CD4-positive, alpha-beta T cell treated with Interleukin-15 for 1 hour (primary cell): ENCODE measurements around the gene KRI1.
"Not testable (repeated sequence)": the region's sequence is repeated elsewhere in the genome, so short reads cannot be mapped to it uniquely, and the experiment has no call there.

Experiments used
- DNase-seq: peaks from one replicate; pipeline ENCODE4 v3.0.0-alpha.2; 2020

KRI1 gene

DNA sequence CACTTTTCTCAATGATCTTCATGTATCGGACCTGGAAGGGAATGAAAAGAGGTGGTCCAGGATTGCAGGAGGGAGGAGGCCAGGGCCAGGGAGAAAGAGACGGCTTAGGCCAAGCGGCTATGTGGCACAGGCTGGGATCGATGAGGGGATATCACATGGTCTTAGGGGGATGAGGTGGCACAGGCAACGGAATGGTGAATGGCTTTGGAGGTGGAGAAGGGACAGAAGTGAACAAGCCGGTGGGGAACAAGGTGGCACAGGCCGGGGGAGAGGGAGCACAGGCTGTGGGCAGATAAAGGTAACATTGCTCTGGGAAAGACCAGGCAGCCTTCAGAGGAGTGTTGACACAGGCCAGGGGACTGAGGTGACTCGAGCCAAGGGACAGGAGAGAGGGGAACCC lies 8.7 kb upstream of the KRI1 start:
- DNase-seq = no peak

DNA sequence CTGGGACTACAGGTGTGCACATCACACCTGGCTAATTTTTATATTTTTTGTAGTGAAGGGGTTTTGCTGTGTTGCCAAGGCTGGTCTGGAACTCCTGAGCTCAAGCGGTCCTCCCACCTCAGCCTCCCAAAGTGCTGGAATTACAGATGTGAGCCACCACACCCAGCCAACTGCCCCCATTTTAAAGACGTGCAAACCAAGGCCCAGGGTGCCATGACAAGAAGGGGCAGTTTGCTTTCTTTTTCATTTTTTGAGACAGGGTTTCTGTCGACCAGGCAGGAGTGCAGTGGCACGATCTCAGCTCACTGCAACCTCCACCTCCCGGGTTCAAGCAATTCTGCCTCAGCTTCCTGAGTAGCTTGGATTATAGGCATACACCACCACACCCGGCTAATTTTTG lies 8.0 kb upstream of the KRI1 start:
- DNase-seq = not testable (repeated sequence)

DNA sequence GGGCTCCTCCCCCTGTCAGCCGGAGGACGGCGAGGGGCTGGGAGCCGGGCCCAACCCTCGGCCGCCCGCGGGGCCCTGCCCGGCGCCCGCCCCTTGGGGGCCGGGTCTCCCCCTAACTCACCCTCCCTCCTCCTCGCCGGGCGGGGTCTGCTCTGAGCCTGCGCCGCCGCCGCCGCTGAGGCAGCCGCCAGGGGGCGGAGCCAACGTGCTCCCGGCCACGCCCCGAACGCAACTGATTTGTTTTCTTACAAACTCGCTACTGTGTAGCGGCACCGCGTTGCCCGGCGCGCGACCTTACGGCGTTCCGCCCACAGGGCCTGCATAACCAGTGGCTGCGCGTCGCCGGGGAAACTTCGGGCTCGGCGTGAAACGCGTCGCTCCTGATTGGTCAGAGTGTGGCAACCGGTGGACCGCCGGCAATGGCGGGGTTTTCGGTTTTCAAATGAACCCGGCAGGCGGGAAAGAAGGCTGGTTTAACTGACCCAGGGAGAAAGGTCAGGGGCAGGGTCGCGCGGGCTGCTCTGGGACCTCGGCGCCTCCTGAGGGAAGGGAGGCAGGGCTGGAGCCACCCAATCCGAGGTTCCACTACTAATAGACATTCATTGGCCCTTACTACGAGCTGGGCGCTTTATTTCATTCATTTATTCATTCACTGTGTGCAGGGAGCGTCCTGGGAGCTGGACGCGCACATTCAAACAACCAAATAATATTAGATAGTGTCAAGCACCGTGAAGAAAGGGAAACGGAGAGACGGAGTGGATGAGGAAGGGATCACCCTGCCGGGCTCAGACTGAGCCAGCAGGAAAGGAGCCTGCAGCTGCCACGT lies 3.2 kb upstream of the KRI1 start, which contains the start of gene CDKN2D:
TSS of gene CDKN2D (minus strand) at position 154 of the 826 bp plus-strand sequence. CDS start 326 bp downstream, outside the sequence.
- peak; percentile 100 for DNase-seq

DNA sequence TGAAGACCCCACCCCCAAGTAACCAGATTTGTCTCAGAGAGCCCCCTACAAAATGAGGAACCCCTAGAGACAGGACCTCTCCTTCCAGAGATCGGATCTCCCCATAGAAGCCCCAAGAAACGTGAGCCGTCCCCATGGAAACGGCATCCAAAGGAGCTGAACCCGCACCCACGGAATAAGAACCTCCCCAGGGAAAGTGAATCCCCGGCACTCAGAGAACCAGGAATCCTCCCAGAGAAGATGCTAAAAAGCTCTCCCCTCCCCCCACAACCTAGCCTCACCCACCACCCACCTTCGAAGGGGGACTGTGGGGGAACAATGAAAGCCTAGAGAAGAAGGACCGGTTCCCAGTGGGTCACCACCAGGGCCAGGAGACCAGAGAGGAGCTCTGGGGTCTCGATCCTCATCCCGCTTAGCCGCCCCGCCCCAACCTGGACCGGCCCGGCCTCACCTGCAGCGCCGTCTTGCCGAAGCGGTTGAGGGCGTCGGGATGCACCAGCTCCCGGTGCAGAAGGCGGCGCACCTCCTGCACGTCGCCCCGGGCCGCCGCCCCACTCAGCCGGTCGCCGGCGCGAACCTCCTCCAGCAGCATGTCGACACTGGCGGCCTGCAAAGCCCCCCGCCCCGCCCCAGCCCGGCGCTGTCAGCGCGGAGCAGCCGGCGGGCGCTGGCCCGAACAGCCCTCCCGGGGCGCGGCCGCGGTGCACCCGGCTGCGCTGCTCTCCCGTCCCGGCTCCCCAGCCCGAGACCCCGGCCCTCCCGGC lies 2.4 kb upstream of the KRI1 start:
- DNase-seq = peak; percentile 70

DNA sequence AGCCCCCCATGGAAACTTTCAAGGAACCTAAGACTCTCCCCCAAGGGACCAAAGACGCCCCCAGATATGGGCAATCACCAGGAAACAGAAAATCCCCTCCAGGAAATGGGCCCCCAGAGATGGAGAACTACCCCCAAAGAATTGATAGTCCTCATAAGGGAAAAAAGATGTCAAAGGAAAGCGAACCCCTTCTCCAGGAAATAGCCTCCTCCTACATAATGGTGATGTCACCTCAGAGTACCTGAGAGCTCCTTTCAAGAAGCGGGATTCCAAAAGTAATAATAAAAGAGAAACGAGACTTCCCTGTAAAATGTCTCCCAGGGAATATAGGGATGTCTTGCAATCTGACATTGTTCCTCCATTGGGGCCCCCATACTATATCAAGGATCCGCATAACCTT lies 1.8 kb upstream of the KRI1 start:
- DNase-seq = no peak

DNA sequence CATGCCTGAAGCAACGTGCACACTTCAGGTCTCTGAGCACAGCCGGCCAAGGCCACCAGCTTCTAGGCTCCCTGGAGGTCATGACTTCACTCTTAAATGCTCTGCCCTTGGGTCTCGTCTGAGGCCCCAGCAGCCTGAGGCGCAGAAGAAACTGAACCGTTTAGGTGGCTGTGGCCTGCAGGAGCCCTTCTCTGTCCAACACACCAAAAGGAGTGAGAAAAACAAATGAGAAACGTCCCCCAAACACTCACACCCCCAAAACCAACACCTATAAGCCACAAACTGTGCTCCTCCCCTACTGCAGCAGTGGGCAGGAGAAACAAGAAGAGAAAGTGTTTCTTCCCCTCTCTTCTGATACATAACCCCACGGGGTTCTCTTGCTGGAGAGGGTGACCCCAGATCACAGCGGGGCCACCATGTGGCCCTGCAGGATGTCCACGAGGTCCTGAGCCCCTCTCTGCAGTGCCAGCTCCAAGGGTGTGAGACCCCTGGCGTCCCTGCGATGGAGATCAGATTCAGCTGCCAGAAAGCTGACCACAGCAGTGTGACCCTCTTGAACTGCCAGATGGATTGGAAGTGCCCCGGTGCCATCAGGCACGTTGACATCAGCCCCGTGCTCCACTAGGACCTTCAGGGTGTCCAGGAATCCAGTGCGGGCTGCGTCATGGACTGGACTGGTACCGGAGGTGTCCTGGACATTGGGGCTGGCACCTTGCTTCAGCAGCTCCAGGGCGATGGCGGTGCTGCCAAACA lies 1.0 kb upstream of the KRI1 start:
- peak; percentile 73 for DNase-seq

DNA sequence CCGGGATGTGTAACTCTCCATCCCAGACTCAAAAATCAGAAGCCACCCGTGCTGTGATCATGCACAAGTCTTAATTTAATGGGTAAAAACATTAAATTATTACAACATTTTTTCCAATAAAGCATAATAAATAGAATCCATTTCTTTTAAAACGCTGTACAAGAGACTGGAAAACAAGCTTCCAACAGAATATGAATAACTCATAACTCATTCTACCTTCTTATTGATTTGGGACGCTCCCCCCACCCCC lies 523 bp upstream of the KRI1 start:
- DNase-seq = no peak

DNA sequence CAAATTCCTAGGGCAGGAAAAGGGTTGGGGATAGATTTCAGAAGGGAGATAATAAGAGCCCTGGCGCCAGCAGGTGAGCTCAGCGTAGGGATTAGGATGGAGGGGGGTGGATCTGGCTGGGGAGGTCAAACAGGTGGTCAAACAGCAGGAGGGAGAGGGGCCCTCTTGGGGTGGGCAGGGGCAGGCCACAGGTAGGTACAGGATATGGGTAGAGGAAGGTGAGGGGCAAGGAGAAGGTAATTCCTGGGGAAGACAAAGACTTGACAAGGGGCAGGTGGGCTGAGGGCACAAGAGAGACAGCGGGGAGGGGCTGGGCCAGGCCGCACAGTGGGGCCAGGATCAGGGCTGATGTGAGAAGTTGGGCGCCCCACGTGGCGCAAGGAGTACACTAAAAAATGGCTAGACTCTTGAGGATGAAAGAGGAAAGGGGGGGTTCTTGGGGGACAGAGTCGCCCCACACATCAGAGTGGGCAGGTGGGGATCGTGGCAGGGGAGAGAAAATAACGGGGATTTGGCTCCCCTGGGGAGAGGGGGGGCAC lies 713 bp downstream of the KRI1 start:
- DNase-seq = peak; percentile 70

DNA sequence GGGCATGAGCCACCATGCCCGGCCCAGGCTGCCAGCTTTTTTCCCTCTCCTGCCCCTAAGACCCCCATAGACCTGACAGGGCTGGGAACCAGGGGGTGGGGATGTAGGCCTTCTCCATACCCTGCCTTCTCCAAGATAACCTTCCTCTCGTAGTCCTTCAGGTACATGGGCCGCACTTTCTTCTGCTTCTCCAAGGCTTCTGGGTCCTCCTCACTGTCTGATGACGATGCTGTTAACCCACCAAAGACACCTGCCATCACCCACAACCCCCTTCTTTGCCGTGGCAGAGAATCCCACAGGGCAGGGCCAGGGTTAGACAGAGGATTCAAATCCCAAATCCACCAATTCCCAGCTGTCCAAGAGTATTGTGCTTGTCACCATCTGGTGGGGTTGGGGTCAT lies 3.2 kb downstream of the KRI1 start:
- no peak for DNase-seq

DNA sequence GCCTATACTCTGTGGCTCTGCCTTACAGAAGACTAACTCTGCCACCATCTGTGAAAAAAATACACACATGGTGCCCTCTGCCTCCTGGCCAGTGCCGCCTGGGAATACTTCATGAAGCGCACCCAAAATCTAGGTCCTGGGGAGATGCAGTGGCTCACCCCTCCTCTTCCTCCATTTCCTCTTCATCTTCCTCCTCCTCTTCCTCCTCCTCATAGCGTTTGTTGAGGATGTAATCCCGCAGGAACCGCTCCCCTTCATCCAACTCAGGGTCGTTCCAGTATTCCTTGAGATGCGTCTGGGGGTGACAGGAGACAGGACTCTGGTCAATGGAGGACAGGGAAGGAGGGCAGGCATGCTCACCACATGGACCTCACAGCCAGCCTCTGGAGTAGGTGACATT lies 5.7 kb downstream of the KRI1 start:
- no peak for DNase-seq

DNA sequence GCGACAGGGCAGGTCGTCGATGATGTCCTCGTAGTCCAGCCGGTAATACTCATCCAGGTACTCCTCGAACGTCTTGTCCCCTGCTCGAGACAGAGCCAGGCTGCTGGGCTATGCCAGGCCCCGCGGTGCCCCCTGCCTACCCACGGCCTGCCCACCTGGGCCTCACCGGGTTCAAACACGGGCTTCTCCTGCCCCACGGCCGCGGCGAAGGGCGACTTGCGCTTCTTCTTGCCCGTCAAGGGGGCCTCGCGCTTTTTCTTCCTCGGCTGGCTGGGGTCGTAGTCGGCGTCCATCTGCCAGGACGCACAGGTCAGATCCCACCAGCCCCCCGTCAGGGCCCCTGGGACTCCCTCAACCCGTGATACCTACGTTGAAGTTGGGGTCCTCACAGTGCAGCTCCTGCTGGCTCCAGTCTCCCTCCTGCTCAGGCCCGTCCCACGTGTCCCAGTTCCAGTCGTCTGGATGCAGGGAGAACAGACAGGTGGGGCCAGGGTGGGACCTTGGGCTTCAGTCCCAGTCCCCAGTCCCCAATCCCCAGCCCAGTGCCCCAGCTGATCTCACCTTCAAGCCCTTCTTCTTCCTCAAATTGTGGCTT lies 8.1 kb downstream of the KRI1 start:
- DNase-seq = no peak

DNA sequence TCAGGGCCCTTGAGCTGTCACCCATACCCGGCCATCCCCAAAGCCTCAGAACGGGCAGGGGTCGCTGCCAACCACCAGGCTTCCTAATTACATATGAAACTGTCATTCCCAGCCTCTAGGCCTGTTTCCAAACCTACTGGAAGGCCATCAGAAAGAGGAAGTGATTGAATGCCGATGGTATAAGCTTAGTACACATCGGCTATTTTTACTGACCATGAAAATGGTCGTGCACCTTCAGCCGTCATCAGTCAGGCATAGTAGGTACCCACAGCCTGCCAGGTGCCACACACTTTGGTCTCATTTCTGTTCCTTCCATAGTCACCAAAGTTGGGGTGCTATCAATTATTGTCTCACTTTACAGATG lies 10.2 kb downstream of the KRI1 start:
- no peak for DNase-seq

DNA sequence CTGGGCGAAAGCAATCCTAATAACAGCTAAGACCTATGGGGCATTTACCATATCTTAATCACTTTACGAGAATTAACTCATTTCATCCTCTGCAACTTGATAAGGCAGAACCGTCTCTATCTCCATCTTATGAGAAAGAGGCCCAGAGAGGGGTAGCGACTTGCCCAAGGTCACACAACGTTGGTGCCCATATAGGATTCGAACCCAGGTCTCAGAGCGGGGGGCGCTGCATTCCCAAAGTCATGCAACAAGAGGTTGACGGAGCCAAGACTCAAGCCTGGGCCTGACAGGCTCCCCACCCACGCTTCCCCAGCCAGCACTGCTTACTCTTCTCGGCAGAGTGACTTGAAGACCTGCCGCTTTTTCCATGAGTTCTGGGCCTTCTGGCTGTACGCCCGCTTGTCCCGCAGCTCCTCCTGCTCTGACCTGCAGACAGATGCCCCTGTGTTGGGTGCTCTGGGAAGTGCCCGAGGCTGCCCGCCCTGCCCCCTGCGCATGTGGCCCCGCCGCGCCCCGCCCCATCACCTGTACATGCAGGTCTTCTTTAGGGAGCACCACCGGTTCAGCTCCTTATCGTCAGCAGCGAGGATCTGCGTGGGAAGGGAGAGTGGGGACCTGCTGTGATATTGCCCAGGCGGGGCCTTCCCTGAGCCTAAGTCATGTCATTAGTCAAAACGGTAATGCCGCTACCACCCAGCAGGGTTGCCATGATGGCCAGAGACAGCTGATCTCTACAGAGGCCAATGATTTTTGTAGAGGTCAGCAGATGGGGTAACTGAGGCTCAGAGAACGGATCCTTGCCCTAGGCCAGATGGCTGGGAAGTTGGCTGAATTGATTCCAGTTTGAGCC lies 10.8 kb downstream of the KRI1 start:
- no peak for DNase-seq

DNA sequence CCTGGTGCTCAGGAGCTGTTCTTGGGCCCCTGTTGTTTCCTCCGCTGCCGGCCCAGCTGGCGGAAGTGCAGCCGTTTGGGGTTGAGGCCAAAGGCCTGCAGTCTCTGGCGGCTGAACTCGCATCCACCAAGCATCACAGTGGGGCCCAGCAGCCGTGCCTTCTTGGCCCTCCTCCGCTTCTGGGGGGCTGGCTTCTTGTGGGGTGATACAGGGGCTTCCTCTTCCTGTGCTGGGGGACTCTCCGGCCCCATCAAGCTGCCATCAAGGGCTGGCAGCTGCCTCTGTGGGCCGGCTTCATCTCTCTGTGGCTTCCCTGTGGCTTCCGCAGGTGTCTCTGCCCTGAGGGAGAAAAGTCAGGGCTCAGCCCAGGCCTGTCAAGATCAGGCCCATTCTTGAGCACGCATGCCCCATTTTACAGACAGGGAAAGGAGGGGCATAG lies 11.8 kb downstream of the KRI1 start:
- peak; percentile 76 for DNase-seq

DNA sequence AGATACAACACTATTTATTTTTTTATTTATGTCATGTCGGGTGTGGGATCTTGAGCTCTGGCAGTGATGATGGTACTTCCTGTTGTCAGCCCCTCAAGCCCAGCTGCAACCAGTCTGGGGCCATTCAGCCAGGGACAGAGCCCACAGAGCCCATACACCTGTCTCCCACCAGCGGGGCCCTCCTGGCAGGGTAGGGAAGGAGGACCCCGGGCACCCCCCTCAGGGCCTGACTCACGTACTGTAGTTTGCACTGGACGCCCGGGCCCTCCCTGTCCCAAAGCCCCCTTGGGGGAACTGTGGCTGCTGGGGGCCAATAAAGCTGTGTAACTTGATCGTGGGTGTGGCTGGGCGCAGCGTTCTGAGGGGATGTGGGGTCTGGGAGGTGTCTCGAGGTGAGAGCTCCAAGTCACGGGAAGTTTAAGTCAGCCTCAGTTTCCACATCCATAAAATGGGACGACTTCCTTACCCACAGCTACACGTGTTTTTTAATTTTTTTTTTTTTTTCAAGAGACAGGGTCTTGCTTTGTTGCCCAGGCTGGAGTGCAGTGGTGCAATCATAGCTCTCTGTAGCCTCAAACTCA lies 12.6 kb downstream of the KRI1 start:
- no peak for DNase-seq

DNA sequence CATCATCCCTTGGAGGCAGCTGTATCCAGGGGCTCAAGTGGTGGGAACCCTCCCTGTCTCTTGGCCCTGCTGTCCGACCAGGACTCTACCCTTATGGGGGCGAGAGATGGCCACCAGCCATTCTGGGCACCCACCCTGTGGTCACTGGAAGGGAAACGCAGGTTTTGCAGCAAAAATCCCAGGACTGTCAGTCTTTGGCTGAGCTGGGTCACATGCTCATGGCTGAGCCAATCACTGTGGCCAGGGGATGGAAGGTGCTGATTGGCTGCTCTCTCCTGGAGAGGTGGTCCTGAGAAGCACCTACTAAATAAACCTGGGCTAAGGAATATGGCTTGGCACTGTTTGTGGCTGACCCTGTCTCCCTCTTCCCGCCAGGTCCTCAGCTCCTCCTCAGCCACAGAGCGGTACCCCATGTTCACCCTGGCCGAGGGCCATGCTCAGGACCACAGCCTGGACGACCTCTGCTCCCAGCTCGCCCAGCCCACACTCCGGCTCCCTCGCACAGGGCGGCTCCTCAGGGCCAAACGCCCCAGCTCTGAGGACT lies 13.2 kb downstream of the KRI1 start:
- DNase-seq = peak; percentile 35

DNA sequence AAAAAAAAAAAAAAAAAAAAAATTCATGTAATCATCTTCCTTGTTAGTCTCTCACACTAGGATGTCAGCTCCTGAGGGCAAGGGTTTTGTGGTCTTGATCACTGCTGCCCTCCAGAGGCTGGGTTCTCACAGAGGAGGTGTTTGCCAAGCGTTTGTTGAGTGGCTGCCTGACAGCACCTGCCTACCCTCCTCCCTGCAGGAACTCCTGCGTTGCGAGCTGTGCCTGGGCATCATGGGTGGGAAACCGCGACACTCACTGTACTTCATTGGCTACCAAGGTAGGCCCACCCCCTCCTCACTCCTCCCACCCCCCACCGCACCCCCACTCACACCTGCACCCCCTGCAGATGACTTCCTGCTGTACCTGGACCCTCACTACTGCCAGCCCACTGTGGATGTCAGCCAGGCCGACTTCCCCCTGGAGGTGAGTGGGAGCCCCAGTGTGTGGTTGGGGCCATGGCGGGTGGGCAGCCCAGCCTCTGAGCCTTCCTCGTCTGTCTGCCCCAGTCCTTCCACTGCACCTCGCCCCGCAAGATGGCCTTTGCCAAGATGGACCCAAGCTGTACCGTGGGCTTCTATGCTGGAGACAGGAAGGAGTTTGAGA lies 14.0 kb downstream of the KRI1 start:
- peak; percentile 57 for DNase-seq

DNA sequence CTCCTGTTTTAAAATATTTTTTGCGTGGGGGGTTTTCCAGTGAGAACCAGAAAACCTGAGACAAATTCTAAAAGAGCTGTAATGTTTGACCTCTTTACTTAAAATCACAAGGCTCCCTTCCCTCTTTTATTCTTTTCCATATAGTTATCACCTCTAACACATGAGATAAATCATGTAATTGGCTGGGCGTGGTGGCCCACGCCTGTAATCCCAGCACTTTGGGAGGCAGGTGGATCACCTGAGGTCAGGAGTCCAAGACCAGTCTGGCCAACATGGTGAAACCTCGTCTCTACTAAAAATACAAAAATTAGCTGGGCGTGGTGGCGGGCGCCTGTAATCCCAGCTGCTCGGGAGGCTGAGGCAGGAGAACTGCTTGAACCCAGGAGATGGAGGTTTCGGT lies 14.8 kb downstream of the KRI1 start:
- not testable (repeated sequence) for DNase-seq

DNA sequence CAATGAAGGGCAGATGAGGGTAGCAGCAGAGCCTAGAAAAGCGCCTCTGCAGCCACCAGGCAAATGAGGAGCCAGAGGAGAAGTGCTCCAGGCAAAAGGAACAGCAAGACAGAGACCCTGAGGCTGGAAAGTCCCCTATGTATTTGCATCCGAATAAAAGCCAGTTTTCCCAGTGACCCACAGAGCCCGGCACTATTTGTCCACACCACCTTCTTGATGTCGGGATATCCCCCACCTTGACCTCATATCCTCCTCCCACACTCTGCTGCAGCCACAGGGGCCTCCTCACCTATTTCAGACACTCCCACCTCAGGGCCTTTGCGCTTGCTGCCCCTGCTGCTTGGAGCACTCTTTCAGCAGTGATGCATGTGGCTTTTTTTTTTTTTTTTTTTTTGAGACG lies 15.5 kb downstream of the KRI1 start:
- no peak for DNase-seq

DNA sequence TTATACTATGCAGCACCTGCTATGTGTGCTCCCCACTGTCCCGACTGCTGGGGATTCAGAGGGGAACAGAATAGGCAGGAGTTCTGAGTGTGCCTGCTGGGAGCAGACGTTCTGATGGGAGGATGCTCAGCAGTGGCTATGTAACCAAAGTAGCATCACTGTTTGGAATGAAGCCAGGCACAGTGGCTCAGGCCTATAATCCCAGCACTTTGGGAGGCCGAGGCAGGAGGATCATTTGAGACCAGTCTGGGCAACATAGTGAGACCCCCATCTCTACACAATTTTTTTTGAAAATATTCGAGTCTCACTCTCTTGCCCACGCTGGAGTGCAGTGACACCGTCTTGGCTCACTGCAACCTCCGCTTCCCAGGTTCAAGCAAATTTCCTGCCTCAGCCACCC lies 16.1 kb downstream of the KRI1 start:
- DNase-seq = no peak

DNA sequence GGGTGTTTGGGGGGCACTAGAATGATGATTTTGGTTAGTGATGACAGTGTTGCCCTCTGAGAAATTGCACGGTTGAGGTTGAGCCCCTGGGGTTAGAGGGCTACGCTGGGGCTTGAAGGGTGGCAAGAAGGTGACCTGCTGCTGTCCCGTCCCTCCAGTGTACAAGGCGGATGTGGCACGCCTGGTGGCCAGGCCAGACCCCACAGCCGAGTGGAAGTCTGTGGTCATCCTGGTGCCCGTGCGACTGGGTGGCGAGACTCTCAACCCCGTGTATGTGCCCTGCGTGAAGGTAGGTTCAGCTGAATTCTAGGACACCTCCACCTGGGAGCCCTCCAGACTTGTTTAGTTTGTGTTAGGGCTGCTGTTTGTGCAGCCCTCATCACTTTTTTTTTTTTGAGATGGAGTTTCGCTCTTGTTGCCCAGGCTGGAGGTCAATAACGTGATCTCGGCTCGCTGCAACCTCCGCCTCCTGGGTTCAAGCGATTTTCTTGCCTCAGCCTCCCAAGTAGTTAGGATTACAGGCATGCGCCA lies 17.0 kb downstream of the KRI1 start:
- DNase-seq = no peak
